HCT116 (cell line): ENCODE data around the gene GPRC5B. TPM values are rescaled to one million over a fixed set of nuclear protein-coding genes. Genes with fewer than 3 reads are reported as not detected.

ENCODE experiments used
- ATAC-seq: fragments of 200-7000 bp; cut with Tn5 transposase; 2 replicates; pipeline ENCODE4 v1.9.1; 2020; ENCODE audit warnings: mild to moderate bottlenecking, moderate library complexity
- BruUV-seq: library from RNA; stranded (reverse); fragments of 400-500 nt; replicated peaks from 2 replicates; lab custom pipeline; 2021; lab: Mats Ljungman, UMichigan
- CTCF ChIA-PET: fragments of 300-600 bp; sonication (Branson Sonifier 250); formaldehyde crosslinking; loops from one replicate; lab custom pipeline; 2021; ENCODE audit warnings: antibody characterized with exemption; lab: Charles Lee
- POLR2A ChIA-PET: fragments of 300-600, 350-600 bp; sonication (Branson Sonifier 250); formaldehyde crosslinking; loops from one replicate; lab custom pipeline; 2021; ENCODE audit warnings: antibody characterized with exemption; lab: Charles Lee
- RAD21 ChIA-PET, 2 experiments: fragments of 300-600 bp; sonication (Branson Sonifier 250); formaldehyde crosslinking; loops; one replicate each; lab custom pipeline; 2023; ENCODE audit warnings: low total read pairs in 2 of 2; ENCODE audit not compliant: uncharacterized antibody in 2 of 2, unreplicated experiment in 2 of 2, low non-redundant PET in 1 of 2; lab: Charles Lee
- DNase-seq: peaks from one replicate; pipeline ENCODE4 v3.0.0-alpha.2; 2010; ENCODE audit warnings: low read depth, low spot score
- H2AFZ ChIP-seq: fragments of 200-600 bp; shearing (Covaris generic), sonication (generic); 2 replicates; pipeline ENCODE4 v1.6.1; 2017; ENCODE audit warnings: low read depth, mixed run types, mixed read lengths, antibody characterized with exemption, low read length; ENCODE audit not compliant: poor library complexity, severe bottlenecking
- H3K27ac ChIP-seq: 2 replicates; pipeline ENCODE4 v1.5.1; 2012; ENCODE audit warnings: low read depth, low read length
- H3K27me3 ChIP-seq: fragments of 200-600 bp; sonication (generic); 2 replicates; pipeline ENCODE4 v1.6.1; 2016; ENCODE audit warnings: mixed run types, low read length, mixed read lengths; ENCODE audit not compliant: insufficient read depth
- H3K36me3 ChIP-seq, 2 experiments: fragments of 200-500 bp in 1 of 2; fragments of 200-600 bp in 1 of 2; sonication (Bioruptor generic) in 1 of 2; sonication (generic) in 1 of 2; 2 replicates each; pipeline versions ENCODE4 v1.5.1 to v1.6.1; 2014 to 2016; ENCODE audit warnings: low read length in 2 of 2, inconsistent platforms in 1 of 2, mixed read lengths in 1 of 2, mixed run types in 1 of 2; ENCODE audit not compliant: insufficient read depth in 2 of 2, control insufficient read depth in 1 of 2
- H3K4me1 ChIP-seq, 2 experiments: fragments of 200-600 bp in 1 of 2; sonication (generic) in 1 of 2; 2 replicates each; pipeline versions ENCODE4 v1.5.1 to v1.6.1; 2012 to 2017; ENCODE audit warnings: low read length in 2 of 2, inconsistent platforms in 1 of 2, mild to moderate bottlenecking in 1 of 2, mixed read lengths in 1 of 2, mixed run types in 1 of 2, moderate library complexity in 1 of 2; ENCODE audit not compliant: insufficient read depth in 2 of 2, control insufficient read depth in 1 of 2
- H3K4me2 ChIP-seq: fragments of 200-600 bp; sonication (generic); 2 replicates; pipeline ENCODE4 v1.6.1; 2017; ENCODE audit warnings: mixed run types, low read length, mixed read lengths
- H3K4me3 ChIP-seq, 2 experiments: fragments of 200-600 bp in 1 of 2; sonication (generic) in 1 of 2; replicated peaks in 1 of 2; 2 replicates each; pipeline ENCODE4 v1.5.1; 2011 to 2016; ENCODE audit warnings: low read length in 2 of 2, control low read depth in 1 of 2, low read depth in 1 of 2, mild to moderate bottlenecking in 1 of 2, mixed read lengths in 1 of 2, mixed run types in 1 of 2
- H3K79me2 ChIP-seq: fragments of 200-600 bp; sonication (generic); 2 replicates; pipeline ENCODE4 v1.6.1; 2017; ENCODE audit warnings: mild to moderate bottlenecking, mixed run types, low read length, moderate library complexity, mixed read lengths; ENCODE audit not compliant: insufficient read depth
- H3K9ac ChIP-seq: fragments of 200-600 bp; sonication (generic); 2 replicates; pipeline ENCODE4 v1.6.1; 2016; ENCODE audit warnings: low read length, mixed read lengths
- H3K9me2 ChIP-seq: fragments of 200-600 bp; sonication (generic), shearing (Covaris generic); 2 replicates; pipeline ENCODE4 v1.6.1; 2017; ENCODE audit warnings: mixed run types, mild to moderate bottlenecking, moderate library complexity; ENCODE audit not compliant: insufficient read depth
- H3K9me3 ChIP-seq, 2 experiments: fragments of 200-500 bp in 1 of 2; fragments of 200-600 bp in 1 of 2; sonication (Bioruptor generic) in 1 of 2; sonication (generic) in 1 of 2; 2 replicates each; pipeline ENCODE4 v1.6.1; 2014 to 2017; ENCODE audit warnings: low read length in 2 of 2, mixed read lengths in 2 of 2, inconsistent platforms in 1 of 2, low read depth in 1 of 2, mild to moderate bottlenecking in 1 of 2, mixed run types in 1 of 2, moderate library complexity in 1 of 2; ENCODE audit not compliant: control insufficient read depth in 1 of 2, insufficient read depth in 1 of 2
- H4K20me1 ChIP-seq: fragments of 200-600 bp; sonication (generic), shearing (Covaris generic); 2 replicates; pipeline ENCODE4 v1.6.1; 2017; ENCODE audit warnings: mixed run types, mild to moderate bottlenecking, moderate library complexity; ENCODE audit not compliant: insufficient read depth
- ATF3 ChIP-seq: IDR thresholded peaks from 2 replicates; pipeline ENCODE4 v1.6.1; 2012
- CBX3 ChIP-seq: IDR thresholded peaks from 2 replicates; pipeline ENCODE4 v1.6.1; 2012; ENCODE audit warnings: low read depth
- EGR1 ChIP-seq: IDR thresholded peaks from 2 replicates; pipeline ENCODE4 v1.6.1; 2012; ENCODE audit warnings: low read depth
- ELF1 ChIP-seq: IDR thresholded peaks from 2 replicates; pipeline ENCODE4 v1.6.1; 2012; ENCODE audit warnings: low read depth, borderline replicate concordance
- EZH2phosphoT487 ChIP-seq: fragments of 200-600 bp; IDR thresholded peaks from 2 replicates; pipeline ENCODE4 v1.6.1; 2018; ENCODE audit warnings: antibody characterized with exemption, borderline replicate concordance
- FOSL1 ChIP-seq: IDR thresholded peaks from 2 replicates; pipeline ENCODE4 v1.6.1; 2012; ENCODE audit warnings: low read depth
- JUND ChIP-seq: IDR thresholded peaks from 2 replicates; pipeline ENCODE4 v1.6.1; 2012
- MAX ChIP-seq: IDR thresholded peaks from 2 replicates; pipeline ENCODE4 v1.6.1; 2012
- POLR2AphosphoS5 ChIP-seq: IDR thresholded peaks from 2 replicates; pipeline ENCODE4 v1.6.1; 2011; ENCODE audit warnings: mild to moderate bottlenecking, low read depth, low read length, moderate library complexity
- RAD21 ChIP-seq: IDR thresholded peaks from 2 replicates; pipeline ENCODE4 v1.6.1; 2012; ENCODE audit warnings: low read depth, mild to moderate bottlenecking
- SP1 ChIP-seq: IDR thresholded peaks from 2 replicates; pipeline ENCODE4 v1.6.1; 2012; ENCODE audit warnings: low read depth
- SRF ChIP-seq: IDR thresholded peaks from 2 replicates; pipeline ENCODE4 v1.6.1; 2012; ENCODE audit warnings: low read depth
- TCF7L2 ChIP-seq: IDR thresholded peaks from 2 replicates; pipeline ENCODE4 v1.7.0; 2011; ENCODE audit warnings: borderline replicate concordance, inconsistent platforms; ENCODE audit not compliant: insufficient read depth, insufficient read length; ENCODE audit errors: extremely low read depth
- YY1 ChIP-seq: IDR thresholded peaks from 2 replicates; pipeline ENCODE4 v1.6.1; 2011; ENCODE audit warnings: low read length, low read depth, moderate library complexity, mild to moderate bottlenecking; ENCODE audit not compliant: insufficient replicate concordance; ENCODE audit errors: extremely low read depth
- ZBTB33 ChIP-seq: IDR thresholded peaks from 2 replicates; pipeline ENCODE4 v1.6.1; 2011; ENCODE audit warnings: mild to moderate bottlenecking, low read length, moderate library complexity; ENCODE audit not compliant: insufficient replicate concordance; ENCODE audit errors: extremely low read depth
- ZFX ChIP-seq: fragments of 450-650 bp; IDR thresholded peaks from 2 replicates; pipeline ENCODE4 v1.6.1; 2017
- ZNF274 ChIP-seq: fragments of 200-500 bp; sonication (Bioruptor generic); IDR thresholded peaks from 2 replicates; pipeline ENCODE4 v1.6.1; 2014; ENCODE audit warnings: mild to moderate bottlenecking, low read depth, low read length, inconsistent platforms
- intact Hi-C: fragments of 100-400 bp; cut with micrococcal nuclease; formaldehyde crosslinking; loops from 2 replicates; pipeline ENCODE4 v1.10.0; 2022
- total RNA-seq: library from RNA; stranded (reverse); gene quantifications from one replicate; pipeline ENCODE4 v1.2.1, GENCODE V29; 2021; ENCODE audit not compliant: unreplicated experiment

Gene GPRC5B
- total RNA-seq, 1 experiment from 2014 or later = 7.2 TPM

- no peak for TF ChIP-seq ZBTB33
- TF ChIP-seq ZNF274 = no peak
- TF ChIP-seq EZH2phosphoT487 = no peak
- TF ChIP-seq ATF3 = no peak
- no peak; the same call in 1 of the 2 replicates for TF ChIP-seq ZFX
These were observed 914 bp upstream of the GPRC5B start (continued) for GRCh38 chr16:19885451-19886072.

GRCh38 chr16:19883966-19884485 lies 622 bp downstream of the GPRC5B start:
- Histone ChIP-seq H3K79me2 (no peaks in the 10 kb centered on the region), H3K27ac (no peak overlapping the region), H3K4me2 (peak overlapping the region; percentile 82), H3K4me1 (peaks cover 3 to 15% of the 10 kb centered on the region in 2 experiments; a peak in 3 of 4 replicates), H3K9ac (peak overlapping the region; percentile 59), H3K36me3 (no peaks in the 10 kb centered on the region), H3K4me3 (peak overlapping the region; percentile 58 to 62), H3K27me3 (no peaks in the 10 kb centered on the region), H3K9me3 (no peaks in the 10 kb centered on the region), H2AFZ (no peak overlapping the region), H3K9me2 (no peaks in the 10 kb centered on the region), H4K20me1 (no peaks in the 10 kb centered on the region)
- intact Hi-C loops = loop anchor here (10.0 kb wide), 1 partner anchor 799 kb away; no protein-coding TSS in a partner anchor
- ChIA-PET RAD21 (interaction anchor here in 1 of 2 experiments (0.7 kb wide), 1 partner anchor 74 kb away, joined by 5 read pairs; no protein-coding TSS in a partner anchor), CTCF (interaction anchor here (0.6 to 1.5 kb wide), 4 partner anchors 9 to 300 kb away, joined by 3 to 19 read pairs (median 5); no protein-coding TSS in a partner anchor), POLR2A (interaction anchor here (0.7 kb wide), 1 partner anchor 152 kb away, joined by 6 read pairs; no protein-coding TSS in a partner anchor)
- no TSS peak for BruUV-seq
- 0 out of 2 replicates have a peak, but pooled peaks have one; percentile 20 for ATAC-seq
- DNase-seq = no peak
- TF ChIP-seq ELF1 = no peak
- TF ChIP-seq ZBTB33 = no peak
- TF ChIP-seq EGR1 = no peak
- TF ChIP-seq SRF = no peak
- TF ChIP-seq YY1 = no peak
- TF ChIP-seq FOSL1 = no peak
- no peak for TF ChIP-seq JUND
- TF ChIP-seq CBX3 = no peak
- no peak for TF ChIP-seq MAX
- TF ChIP-seq RAD21 = no peak
- TF ChIP-seq TCF7L2 = no peak
- no peak for TF ChIP-seq SP1
- no peak for TF ChIP-seq POLR2AphosphoS5
